ENCODE results near the gene UPK3BL2.
"Not testable (repeated sequence)": the region's sequence is repeated elsewhere in the genome, so short reads cannot be mapped to it uniquely, and the experiment has no call there.

UPK3BL2 gene

GRCh38 chr7:102542083-102542482 lies 1.4 kb downstream of the UPK3BL2 start:
- not testable (repeated sequence) for H2BK5ac ChIP-seq (ENCODE audit: low read depth, low read length, poor library complexity); H3K79me2 ChIP-seq (ENCODE audit: control insufficient read depth, insufficient read depth, low read length, poor library complexity); H3K36me3 ChIP-seq (ENCODE audit: control insufficient read depth in 1 of 2, insufficient read depth in 2 of 2, low read length in 2 of 2); H2AFZ ChIP-seq (ENCODE audit: insufficient read depth, low read length, poor library complexity); H3K4me1 ChIP-seq (ENCODE audit: control insufficient read depth in 1 of 2, insufficient read depth in 2 of 2, low read length in 2 of 2); H3K14ac ChIP-seq (ENCODE audit: low read length); H3K27me3 ChIP-seq (ENCODE audit: insufficient read depth, low read length); H3K9ac ChIP-seq (ENCODE audit: low read length); H2BK120ac ChIP-seq (ENCODE audit: insufficient read depth, low read length, poor library complexity); H4K8ac ChIP-seq (ENCODE audit: low read depth, low read length); H3K79me1 ChIP-seq (ENCODE audit: low read length); DNase-seq; H3K4ac ChIP-seq (ENCODE audit: low read depth, low read length); H3K23ac ChIP-seq (ENCODE audit: low read length); H2BK12ac ChIP-seq (ENCODE audit: low read length); H3K4me2 ChIP-seq (ENCODE audit: low read length); H4K91ac ChIP-seq (ENCODE audit: low read depth, low read length); H4K12ac ChIP-seq (ENCODE audit: low read depth, low read length); H3K9me3 ChIP-seq (ENCODE audit: insufficient read depth, low read depth, low read length); H2AK5ac ChIP-seq (ENCODE audit: low read length); H3K4me3 ChIP-seq (ENCODE audit: low read depth, low read length); H3K27ac ChIP-seq (ENCODE audit: low read depth, low read length); H3K18ac ChIP-seq (ENCODE audit: low read length)
- WGBS (ENCODE audit: extremely low coverage, insufficient coverage, insufficient read length) = no CpG with 5 or more reads among the region's 8 CpGs

GRCh38 chr7:102540604-102541003 lies 2.9 kb downstream of the UPK3BL2 start:
- H3K4me2 ChIP-seq (ENCODE audit: low read length); H4K8ac ChIP-seq (ENCODE audit: low read depth, low read length); H3K79me1 ChIP-seq (ENCODE audit: low read length); H4K12ac ChIP-seq (ENCODE audit: low read depth, low read length); H2AFZ ChIP-seq (ENCODE audit: insufficient read depth, low read length, poor library complexity); H2BK5ac ChIP-seq (ENCODE audit: low read depth, low read length, poor library complexity); H3K27me3 ChIP-seq (ENCODE audit: insufficient read depth, low read length); H2BK120ac ChIP-seq (ENCODE audit: insufficient read depth, low read length, poor library complexity); H3K9ac ChIP-seq (ENCODE audit: low read length); H3K4me3 ChIP-seq (ENCODE audit: low read depth, low read length); H2BK12ac ChIP-seq (ENCODE audit: low read length); H3K79me2 ChIP-seq (ENCODE audit: control insufficient read depth, insufficient read depth, low read length, poor library complexity); H3K27ac ChIP-seq (ENCODE audit: low read depth, low read length); H3K4ac ChIP-seq (ENCODE audit: low read depth, low read length); H2AK5ac ChIP-seq (ENCODE audit: low read length); H4K91ac ChIP-seq (ENCODE audit: low read depth, low read length); DNase-seq; H3K36me3 ChIP-seq (ENCODE audit: control insufficient read depth in 1 of 2, insufficient read depth in 2 of 2, low read length in 2 of 2); H3K4me1 ChIP-seq (ENCODE audit: control insufficient read depth in 1 of 2, insufficient read depth in 2 of 2, low read length in 2 of 2); H3K23ac ChIP-seq (ENCODE audit: low read length); H3K9me3 ChIP-seq (ENCODE audit: insufficient read depth, low read depth, low read length); H3K18ac ChIP-seq (ENCODE audit: low read length); H3K14ac ChIP-seq (ENCODE audit: low read length): not testable (repeated sequence)
- WGBS (ENCODE audit: extremely low coverage, insufficient coverage, insufficient read length) = no CpG with 5 or more reads among the region's 6 CpGs

- H3K9me3 ChIP-seq (ENCODE audit: insufficient read depth, low read depth, low read length); H3K4me3 ChIP-seq (ENCODE audit: low read depth, low read length): not testable (repeated sequence)
- no CpG with 5 or more reads among the region's 8 CpGs for WGBS (ENCODE audit: extremely low coverage, insufficient coverage, insufficient read length)
Measured at GRCh38 chr7:102535062-102535615, 8.4 kb downstream of the UPK3BL2 start.

GRCh38 chr7:102532127-102532526 lies 11.4 kb downstream of the UPK3BL2 start:
- H3K4me1 ChIP-seq (ENCODE audit: control insufficient read depth in 1 of 2, insufficient read depth in 2 of 2, low read length in 2 of 2); H3K79me2 ChIP-seq (ENCODE audit: control insufficient read depth, insufficient read depth, low read length, poor library complexity); H3K14ac ChIP-seq (ENCODE audit: low read length); H3K4ac ChIP-seq (ENCODE audit: low read depth, low read length); H3K4me2 ChIP-seq (ENCODE audit: low read length); H3K18ac ChIP-seq (ENCODE audit: low read length); H2BK120ac ChIP-seq (ENCODE audit: insufficient read depth, low read length, poor library complexity); H3K27me3 ChIP-seq (ENCODE audit: insufficient read depth, low read length); H3K23ac ChIP-seq (ENCODE audit: low read length); H2AFZ ChIP-seq (ENCODE audit: insufficient read depth, low read length, poor library complexity); H3K4me3 ChIP-seq (ENCODE audit: low read depth, low read length); H4K12ac ChIP-seq (ENCODE audit: low read depth, low read length); H3K27ac ChIP-seq (ENCODE audit: low read depth, low read length); H3K36me3 ChIP-seq (ENCODE audit: control insufficient read depth in 1 of 2, insufficient read depth in 2 of 2, low read length in 2 of 2); DNase-seq; H3K79me1 ChIP-seq (ENCODE audit: low read length); H2BK12ac ChIP-seq (ENCODE audit: low read length); H4K8ac ChIP-seq (ENCODE audit: low read depth, low read length); H2BK5ac ChIP-seq (ENCODE audit: low read depth, low read length, poor library complexity); H2AK5ac ChIP-seq (ENCODE audit: low read length); H4K91ac ChIP-seq (ENCODE audit: low read depth, low read length); H3K9ac ChIP-seq (ENCODE audit: low read length); H3K9me3 ChIP-seq (ENCODE audit: insufficient read depth, low read depth, low read length): not testable (repeated sequence)
- WGBS (ENCODE audit: extremely low coverage, insufficient coverage, insufficient read length) = no CpG with 5 or more reads among the region's 2 CpGs

More at GRCh38 chr7:102535062-102535615, 8.4 kb downstream of the UPK3BL2 start:
- not testable (repeated sequence) for DNase-seq; H2AK5ac ChIP-seq (ENCODE audit: low read length); H2AFZ ChIP-seq (ENCODE audit: insufficient read depth, low read length, poor library complexity); H3K9ac ChIP-seq (ENCODE audit: low read length); H3K18ac ChIP-seq (ENCODE audit: low read length); H2BK5ac ChIP-seq (ENCODE audit: low read depth, low read length, poor library complexity); H3K23ac ChIP-seq (ENCODE audit: low read length); H2BK12ac ChIP-seq (ENCODE audit: low read length); H3K4me2 ChIP-seq (ENCODE audit: low read length); H3K27me3 ChIP-seq (ENCODE audit: insufficient read depth, low read length); H3K79me1 ChIP-seq (ENCODE audit: low read length); H3K4me1 ChIP-seq (ENCODE audit: control insufficient read depth in 1 of 2, insufficient read depth in 2 of 2, low read length in 2 of 2); H4K12ac ChIP-seq (ENCODE audit: low read depth, low read length); H3K14ac ChIP-seq (ENCODE audit: low read length); H4K91ac ChIP-seq (ENCODE audit: low read depth, low read length); H3K36me3 ChIP-seq (ENCODE audit: control insufficient read depth in 1 of 2, insufficient read depth in 2 of 2, low read length in 2 of 2); H3K27ac ChIP-seq (ENCODE audit: low read depth, low read length); H3K79me2 ChIP-seq (ENCODE audit: control insufficient read depth, insufficient read depth, low read length, poor library complexity); H2BK120ac ChIP-seq (ENCODE audit: insufficient read depth, low read length, poor library complexity); H4K8ac ChIP-seq (ENCODE audit: low read depth, low read length); H3K4ac ChIP-seq (ENCODE audit: low read depth, low read length)

Measured in trophoblast cell (in vitro differentiated cells and primary cell).